Measurements from ENCODE around the gene COA5.

Gene COA5

GRCh38 chr2:98608116-98608961 lies at the start of gene COA5, which contains the start of gene UNC50:
Gene COA5 (minus strand): TSS chr2:98608512. CDS start chr2:98608405, 107 bp downstream.
Gene UNC50 (plus strand): TSS chr2:98608589. CDS start chr2:98609760, 1,171 bp downstream.
- TF ChIP-seq, protein P1, sequence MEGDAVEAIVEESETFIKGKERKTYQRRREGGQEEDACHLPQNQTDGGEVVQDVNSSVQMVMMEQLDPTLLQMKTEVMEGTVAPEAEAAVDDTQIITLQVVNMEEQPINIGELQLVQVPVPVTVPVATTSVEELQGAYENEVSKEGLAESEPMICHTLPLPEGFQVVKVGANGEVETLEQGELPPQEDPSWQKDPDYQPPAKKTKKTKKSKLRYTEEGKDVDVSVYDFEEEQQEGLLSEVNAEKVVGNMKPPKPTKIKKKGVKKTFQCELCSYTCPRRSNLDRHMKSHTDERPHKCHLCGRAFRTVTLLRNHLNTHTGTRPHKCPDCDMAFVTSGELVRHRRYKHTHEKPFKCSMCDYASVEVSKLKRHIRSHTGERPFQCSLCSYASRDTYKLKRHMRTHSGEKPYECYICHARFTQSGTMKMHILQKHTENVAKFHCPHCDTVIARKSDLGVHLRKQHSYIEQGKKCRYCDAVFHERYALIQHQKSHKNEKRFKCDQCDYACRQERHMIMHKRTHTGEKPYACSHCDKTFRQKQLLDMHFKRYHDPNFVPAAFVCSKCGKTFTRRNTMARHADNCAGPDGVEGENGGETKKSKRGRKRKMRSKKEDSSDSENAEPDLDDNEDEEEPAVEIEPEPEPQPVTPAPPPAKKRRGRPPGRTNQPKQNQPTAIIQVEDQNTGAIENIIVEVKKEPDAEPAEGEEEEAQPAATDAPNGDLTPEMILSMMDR (IDR thresholded peaks at IDR 0.05; ENCODE audit: control insufficient read depth, insufficient read depth, low read depth, low read length, missing control alignments), result peak; percentile 0
- H3K4me3 ChIP-seq (ENCODE audit: control insufficient read depth, low read depth, low read length), result peak within 1 kb of the TSS; percentile 96
- peak; percentile 48 for DNase-seq (ENCODE audit: low read depth)

DNA sequence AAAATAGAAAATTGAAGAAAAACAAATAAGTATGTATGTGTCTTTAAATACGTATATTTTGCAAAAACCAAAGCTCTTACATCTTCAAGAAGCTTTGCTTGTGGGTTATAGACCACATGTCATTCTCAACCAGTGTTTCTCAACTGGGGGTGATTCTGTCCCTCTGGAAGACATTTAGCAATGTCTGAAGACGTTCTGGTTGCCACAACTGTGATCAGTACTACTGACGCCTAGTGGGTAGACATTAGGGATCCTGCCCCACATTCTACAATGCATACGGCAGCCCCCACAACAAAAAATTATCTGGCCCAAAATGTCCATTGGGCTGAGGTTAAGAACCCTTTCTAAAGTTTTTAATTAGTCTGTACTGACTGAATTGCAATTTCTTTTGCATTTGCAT lies 48.5 kb upstream of the COA5 start:
- DNase-seq (ENCODE audit: low read depth), result no peak
- TF ChIP-seq, protein P1 (IDR thresholded peaks at IDR 0.05; ENCODE audit: control insufficient read depth, insufficient read depth, low read depth, low read length, missing control alignments), result no peak
- no peak overlapping the region for H3K4me3 ChIP-seq (ENCODE audit: control insufficient read depth, low read depth, low read length)

DNA sequence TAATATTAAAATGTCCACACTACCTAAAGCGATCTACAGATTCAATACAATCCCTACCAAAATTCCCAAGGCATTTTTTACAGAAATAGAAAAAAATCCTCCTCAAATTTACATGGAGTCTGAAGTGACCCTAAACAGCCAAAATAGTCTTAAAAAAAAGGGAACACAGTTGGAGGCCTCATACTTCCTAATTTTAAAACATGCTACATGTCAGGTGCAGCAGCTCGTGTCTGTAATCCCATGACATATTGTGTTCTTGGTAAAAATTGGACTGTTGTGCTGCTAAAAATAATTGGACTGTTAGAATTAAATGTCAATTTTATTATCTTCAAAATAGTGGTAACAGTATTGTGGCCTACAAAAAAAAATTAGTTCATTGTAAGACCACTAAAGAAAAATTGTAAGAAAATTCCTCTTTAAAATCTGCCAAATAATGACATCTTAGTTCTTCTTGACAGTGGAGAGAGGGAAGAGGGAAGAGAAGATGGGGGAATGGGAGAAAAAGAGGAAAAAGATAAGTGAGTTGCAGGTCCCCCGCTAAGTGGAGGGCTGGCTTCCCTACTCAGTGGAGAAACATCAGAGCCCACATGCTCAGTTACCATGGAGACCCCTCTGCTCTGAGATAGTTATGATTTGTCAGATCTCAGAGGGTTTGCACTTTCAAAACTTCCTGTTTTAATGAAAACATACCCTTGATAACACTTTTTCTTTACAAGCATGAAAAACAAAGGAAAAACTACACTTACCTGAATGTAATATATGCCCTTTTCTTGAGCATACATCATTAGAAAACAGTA lies 46.6 kb upstream of the COA5 start:
- DNase-seq (ENCODE audit: low read depth), result no peak
- H3K4me3 ChIP-seq (ENCODE audit: control insufficient read depth, low read depth, low read length), result no peak overlapping the region
- TF ChIP-seq, protein P1 (IDR thresholded peaks at IDR 0.05; ENCODE audit: control insufficient read depth, insufficient read depth, low read depth, low read length, missing control alignments), result no peak

DNA sequence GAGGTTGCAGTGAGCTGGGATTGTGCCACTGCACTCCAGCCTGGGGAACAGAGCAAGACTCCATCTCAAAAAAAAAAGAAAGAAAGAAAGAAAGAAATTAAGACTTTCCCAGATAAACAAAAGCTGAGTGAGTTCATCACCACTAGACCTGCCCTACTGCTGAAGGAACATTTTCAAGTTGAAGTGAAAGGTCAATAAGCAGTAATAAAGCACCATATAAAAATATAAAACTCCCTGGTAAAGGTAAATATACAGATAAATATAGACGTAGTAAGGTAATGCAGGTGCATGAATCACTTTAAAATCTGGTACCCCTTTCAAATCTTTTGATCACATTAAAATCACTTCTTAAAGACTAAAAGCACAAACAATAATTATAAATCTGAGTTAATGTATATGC lies 42.7 kb upstream of the COA5 start:
- TF ChIP-seq, protein P1 (IDR thresholded peaks at IDR 0.05; ENCODE audit: control insufficient read depth, insufficient read depth, low read depth, low read length, missing control alignments), result no peak
- H3K4me3 ChIP-seq (ENCODE audit: control insufficient read depth, low read depth, low read length), result no peak overlapping the region
- no peak for DNase-seq (ENCODE audit: low read depth)

- TF ChIP-seq, protein P1 (IDR thresholded peaks at IDR 0.05; ENCODE audit: control insufficient read depth, insufficient read depth, low read depth, low read length, missing control alignments), result no peak
- no peak overlapping the region for H3K4me3 ChIP-seq (ENCODE audit: control insufficient read depth, low read depth, low read length)
- DNase-seq (ENCODE audit: low read depth), result no peak
Measured at GRCh38 chr2:98649992-98650375, 41.7 kb upstream of the COA5 start.

- peak; percentile 41 for DNase-seq (ENCODE audit: low read depth)
- H3K4me3 ChIP-seq (ENCODE audit: control insufficient read depth, low read depth, low read length), result no peak overlapping the region
- TF ChIP-seq, protein P1 (IDR thresholded peaks at IDR 0.05; ENCODE audit: control insufficient read depth, insufficient read depth, low read depth, low read length, missing control alignments), result peak; percentile 100
Measured at GRCh38 chr2:98649135-98649991, 41.1 kb upstream of the COA5 start.
